HG03575 (cell line): ENCODE results near the gene SLC2A10.
"Not testable (repeated sequence)": the region's sequence is repeated elsewhere in the genome, so short reads cannot be mapped to it uniquely, and the experiment has no call there.

Source experiments
- ATAC-seq: cut with Tn5 transposase; IDR thresholded peaks from one replicate; pipeline ENCODE4 v1.9.1; 2021; ENCODE audit not compliant: unreplicated experiment, insufficient number of reproducible peaks, low FRiP score; ENCODE audit errors: extremely low read depth

The SLC2A10 gene

GRCh38 chr20:46709459-46710152 lies at the start of gene SLC2A10:
TSS of gene SLC2A10 (plus strand) at chr20:46709649. CDS start at chr20:46709737, 88 bp downstream.
- no peak for ATAC-seq

- no peak for ATAC-seq
These were observed 49.0 kb upstream of the SLC2A10 start for GRCh38 chr20:46660487-46660886.

- ATAC-seq: no peak
These were observed 47.8 kb upstream of the SLC2A10 start for GRCh38 chr20:46661659-46662058.

GRCh38 chr20:46663531-46663930 lies 45.9 kb upstream of the SLC2A10 start:
- ATAC-seq: no peak

GRCh38 chr20:46665602-46666001 lies 43.8 kb upstream of the SLC2A10 start:
- no peak for ATAC-seq

- ATAC-seq: no peak
These were observed 43.1 kb upstream of the SLC2A10 start for GRCh38 chr20:46666306-46666705.

- no peak for ATAC-seq
These were observed 42.5 kb upstream of the SLC2A10 start for GRCh38 chr20:46666818-46667515.

DNA sequence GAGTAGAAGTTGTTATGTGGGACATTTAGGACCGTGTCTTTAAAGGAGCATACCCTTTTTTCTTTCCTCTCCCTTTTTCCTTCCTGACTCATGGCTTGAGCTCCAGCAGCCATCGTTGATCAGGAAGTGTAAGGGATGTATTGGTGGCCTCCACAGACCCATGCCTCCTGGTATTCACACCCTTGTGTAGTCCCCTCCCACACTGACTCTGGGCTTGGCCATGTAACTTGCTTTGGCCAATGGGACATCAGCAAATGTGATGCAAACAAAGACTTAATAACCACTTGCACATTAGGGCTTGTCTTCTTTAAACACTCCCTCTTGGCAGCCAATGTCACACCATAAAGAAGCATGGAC lies 39.2 kb upstream of the SLC2A10 start:
- no peak for ATAC-seq

- ATAC-seq: no peak
These were observed 38.6 kb upstream of the SLC2A10 start for GRCh38 chr20:46670585-46671584.

DNA sequence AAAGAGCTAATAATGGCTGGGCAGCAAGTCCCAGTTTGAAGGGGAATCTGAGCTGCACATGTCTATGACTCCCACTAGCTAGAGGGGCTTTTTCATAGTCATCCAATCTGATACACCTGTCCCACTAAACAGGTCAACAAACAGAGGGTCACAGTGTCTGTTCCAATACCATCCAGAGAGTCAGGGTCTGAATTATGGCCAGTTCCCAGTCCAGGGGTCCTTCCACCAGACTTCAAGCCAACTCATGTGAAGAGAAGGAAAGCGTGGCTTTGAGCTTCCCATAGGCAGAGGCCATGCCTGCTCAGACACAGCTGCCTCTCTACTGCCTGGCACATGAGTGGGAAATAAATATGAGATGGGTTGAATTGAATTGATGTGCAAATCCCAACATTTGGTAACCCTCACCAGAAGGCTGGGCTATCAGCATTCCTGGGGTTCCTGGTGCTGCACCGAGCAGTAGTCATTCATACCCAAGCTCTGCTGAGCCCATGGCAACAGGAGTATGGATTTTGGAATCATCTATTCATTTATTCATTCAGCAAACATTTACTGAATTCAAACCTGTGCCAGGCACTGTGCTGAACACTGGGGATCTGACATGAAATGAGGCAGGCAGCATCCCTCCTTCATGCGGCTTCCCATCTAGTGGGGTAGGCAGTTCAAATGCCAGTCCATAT lies 37.4 kb upstream of the SLC2A10 start:
- no peak for ATAC-seq

GRCh38 chr20:46672543-46673148 lies 36.8 kb upstream of the SLC2A10 start:
- no peak for ATAC-seq

DNA sequence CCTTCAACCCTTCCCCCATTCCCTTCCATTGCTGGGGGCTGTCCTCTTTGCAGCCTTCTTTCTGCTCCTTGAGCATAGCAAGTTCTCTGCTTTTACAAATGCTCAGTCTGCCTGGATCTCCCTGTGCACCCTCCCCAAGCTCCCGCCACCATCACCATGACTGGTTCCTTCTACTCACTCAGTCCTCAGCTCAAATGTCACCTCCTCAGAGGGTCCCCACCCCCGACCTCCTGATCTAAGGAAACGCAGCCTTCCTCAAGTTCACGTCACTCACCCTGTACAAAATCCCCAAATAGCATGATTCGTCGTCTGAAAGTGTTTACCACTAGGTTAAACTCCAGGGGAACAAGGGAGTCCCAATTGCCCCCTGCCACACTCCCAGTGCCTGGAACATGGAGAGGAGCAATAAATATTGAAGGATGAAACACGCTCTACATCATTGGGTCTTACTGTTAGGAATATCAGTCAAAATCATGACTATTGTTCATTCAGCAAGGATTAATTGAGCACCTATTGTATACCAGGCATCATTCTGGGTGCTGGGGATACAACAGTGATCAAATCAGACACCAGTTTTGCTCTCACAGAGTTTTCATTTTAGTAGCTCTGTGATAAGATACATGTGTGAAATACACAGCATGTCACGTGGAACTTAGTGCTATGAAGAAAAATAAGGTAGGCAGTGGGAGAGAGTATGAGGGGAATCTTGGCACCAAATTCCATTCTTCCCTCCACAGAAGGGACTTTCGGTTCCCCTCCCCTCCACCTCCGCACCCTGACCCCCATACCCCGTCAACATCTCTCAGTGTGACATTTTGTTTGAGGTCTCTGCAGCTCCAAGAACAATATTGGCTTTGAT lies 35.8 kb upstream of the SLC2A10 start:
- ATAC-seq: no peak

DNA sequence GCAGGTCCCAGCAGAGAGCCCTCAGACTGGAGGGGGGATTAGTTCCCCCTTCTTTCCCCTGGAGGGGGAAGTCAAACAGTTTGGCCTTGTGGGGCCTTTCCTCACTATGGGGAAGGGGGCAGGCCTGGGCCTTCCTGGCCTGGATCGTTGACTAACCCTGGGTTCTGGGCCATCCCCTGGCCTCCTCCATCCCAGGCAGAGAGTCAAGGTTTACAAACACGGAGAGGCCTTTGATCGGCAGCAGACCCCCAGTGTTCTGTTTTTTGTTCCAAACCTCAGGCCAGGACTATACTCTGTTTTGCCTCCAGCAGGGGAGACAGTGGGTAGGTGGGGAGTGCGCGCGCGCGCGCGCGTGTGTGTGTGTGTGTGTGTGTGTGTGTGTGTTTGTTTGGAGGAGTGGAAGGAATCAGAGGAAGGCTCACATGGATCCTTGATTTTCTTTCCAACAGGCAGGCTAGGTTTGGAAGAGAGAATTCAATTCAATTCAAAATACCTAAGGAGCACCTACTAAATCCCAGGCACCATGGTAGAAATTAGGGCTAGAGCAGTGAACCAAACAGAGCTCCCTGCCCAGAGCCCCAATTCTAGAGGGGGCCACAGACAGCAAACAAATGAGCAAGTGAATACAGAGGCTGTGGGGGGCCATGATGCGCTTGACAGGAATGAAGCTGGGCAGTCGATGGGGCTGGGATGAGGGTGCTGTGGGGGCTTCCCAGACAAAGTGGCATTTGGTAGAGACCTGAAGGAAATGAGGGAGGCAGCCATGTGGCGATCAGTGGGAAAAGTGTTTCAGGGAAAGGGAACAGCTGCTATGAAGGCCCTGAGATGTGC lies 35.0 kb upstream of the SLC2A10 start:
- ATAC-seq: no peak

DNA sequence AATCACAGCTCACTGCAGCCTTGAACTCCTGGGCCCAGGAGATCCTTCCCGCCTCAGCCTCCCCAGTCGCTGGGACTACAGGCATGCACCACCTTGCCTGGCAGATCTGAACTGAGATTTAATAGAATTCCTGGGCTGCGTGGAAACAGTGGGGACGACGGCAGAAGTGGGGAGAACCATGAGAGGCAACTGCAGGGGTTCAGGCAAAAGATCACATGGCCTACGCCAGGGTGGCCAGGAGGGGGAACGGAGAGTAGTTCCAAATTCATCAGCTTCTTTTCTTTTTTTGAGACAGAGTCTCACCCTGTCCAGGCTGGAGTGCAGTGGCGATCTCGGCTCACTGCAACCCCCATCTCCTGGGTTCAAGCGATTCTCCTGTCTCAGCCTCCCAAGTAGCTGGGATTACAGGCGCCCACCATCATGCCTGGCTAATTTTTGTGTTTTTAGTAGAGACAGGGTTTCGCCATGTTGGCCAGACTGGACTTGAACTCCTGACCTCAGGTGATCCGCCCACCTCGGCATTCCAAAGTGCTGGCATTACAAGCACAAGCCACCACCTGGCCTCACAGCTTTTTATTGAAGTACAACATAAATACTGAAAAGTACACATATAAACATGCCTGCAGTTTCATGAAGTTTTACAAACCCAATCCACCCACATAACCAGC lies 32.7 kb upstream of the SLC2A10 start:
- ATAC-seq: not testable (repeated sequence)

DNA sequence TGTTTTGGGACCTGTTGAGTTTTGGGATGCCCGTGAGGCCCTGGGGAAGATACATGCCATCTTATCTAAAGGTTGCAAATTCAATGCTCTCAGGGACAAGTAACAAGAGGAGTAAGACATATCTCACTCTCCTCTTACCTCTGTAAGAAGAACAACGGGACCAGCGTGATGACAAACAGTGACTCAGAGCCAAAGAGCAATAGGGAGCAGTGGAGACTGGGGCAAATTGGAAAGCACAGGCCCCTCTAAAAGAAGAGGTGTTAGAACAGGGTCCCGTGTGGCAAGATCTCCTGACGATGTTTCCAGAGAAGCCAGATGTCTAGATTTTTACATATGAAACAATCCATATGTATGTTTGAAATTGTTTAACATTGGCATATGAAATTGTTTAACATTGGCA lies 31.8 kb upstream of the SLC2A10 start:
- ATAC-seq: no peak

DNA sequence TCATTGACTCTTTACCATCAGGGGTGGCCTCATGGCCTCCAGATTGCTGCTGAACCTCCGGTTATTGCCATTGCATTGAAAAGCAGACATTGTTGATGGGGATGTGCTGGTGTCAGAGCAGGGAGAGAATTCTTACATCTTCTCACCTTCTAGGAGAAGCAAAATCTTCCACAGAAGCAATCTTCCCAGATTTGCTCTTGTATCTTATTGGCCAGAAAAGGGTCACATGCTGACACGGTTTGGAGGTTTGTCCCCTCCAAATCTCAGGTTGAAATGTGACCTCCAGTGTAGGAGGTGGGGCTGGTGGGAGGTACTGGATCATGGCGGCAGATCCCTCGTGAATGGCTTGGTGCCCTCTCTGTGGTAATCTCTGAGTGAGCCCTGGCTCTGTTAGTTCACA lies 30.9 kb upstream of the SLC2A10 start:
- ATAC-seq: no peak

DNA sequence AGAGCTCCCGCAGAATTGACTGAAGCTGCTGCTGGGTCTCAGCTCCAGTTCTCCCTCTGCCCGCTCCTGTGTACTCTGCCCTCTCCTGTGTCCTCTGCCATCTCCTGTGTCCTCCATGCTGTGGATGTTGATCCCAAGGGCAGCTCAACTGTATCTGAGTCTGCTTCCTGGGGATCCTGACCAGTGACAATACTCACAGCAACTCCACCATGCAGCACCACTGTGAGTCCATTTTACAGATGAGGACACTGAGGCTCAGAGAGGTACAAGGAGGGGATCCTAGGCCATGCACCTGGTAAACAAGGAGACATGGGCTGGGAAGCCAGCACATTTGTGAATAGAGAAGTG lies 28.8 kb upstream of the SLC2A10 start:
- no peak for ATAC-seq
